ENCODE data around the gene GNAO1.
"Not testable (repeated sequence)": the region's sequence is repeated elsewhere in the genome, so short reads cannot be mapped to it uniquely, and the experiment has no call there.

Gene GNAO1

DNA sequence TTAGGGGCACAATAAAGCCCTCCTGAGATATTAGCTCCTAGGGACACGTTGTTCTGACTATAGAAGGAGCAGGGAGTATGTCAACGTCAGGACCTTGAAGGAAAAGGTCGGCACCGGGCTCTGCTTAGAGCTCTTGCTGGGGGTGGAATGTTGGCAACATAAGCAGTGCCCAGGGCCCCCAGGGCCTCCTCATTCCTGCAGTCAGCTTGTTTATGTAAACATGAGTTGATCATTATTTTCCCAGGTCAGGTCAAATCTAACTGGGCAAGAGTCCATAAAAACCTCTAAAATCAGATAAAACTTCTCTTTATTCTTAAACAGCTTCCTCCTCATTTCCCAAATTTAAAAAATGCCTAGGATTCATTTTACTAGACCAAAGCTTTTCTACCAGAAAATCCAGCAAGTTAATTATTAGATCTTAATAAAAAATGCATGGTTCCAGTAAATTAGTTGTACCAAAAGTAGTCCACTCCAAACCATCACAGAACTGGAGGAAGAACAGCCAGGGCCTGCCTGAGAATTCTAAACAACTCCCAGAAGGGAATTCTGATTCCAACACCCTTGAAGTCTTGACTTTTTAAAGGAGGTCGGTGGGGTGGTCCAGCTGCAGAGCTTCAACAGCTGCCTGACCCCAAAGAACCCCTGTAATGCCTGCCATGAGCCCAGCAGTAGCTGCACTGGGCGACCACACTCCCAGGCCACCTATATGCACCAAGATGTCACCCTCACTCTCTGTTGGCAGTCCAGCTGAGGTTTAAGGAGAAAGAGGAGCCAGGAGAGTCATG is 179.8 kb downstream of the GNAO1 start:
- no peak for DNase-seq

GRCh38 chr16:56371660-56371937 is 180.3 kb downstream of the GNAO1 start:
- no peak for DNase-seq

DNA sequence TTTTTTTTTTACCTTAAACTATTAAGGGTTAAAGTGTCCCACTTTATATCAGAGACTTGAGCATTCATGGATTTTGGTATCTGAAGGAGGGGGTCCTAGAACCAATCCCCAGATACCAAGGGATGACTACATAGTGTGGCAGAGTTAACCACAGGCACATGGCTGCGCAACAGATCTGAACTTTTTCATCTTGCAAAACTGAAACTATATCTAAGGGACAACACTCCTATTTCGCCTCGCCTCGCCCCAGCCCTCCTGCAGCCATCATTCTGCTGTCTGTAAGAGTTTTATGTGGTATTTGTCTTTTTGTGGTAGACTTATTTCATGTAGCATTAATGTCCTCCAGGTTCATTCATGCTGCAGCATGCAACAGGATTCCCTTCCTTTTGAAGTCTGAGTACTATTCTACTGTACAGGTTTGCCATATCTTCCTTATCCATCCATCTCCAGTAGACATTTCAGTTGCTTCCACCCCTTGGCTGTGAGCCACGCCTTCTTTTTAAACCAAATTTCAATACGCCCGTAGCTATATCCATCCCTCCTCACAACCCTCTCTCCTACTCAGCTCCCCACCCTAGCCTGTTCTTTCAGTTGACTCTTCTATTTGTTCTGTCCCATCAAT is 180.8 kb downstream of the GNAO1 start:
- no peak for DNase-seq

- no peak for DNase-seq
Measured at GRCh38 chr16:56373003-56373402, 181.7 kb downstream of the GNAO1 start.

GRCh38 chr16:56375792-56376191 is 184.5 kb downstream of the GNAO1 start:
- DNase-seq: not testable (repeated sequence)

GRCh38 chr16:56379044-56379443 is 187.8 kb downstream of the GNAO1 start:
- DNase-seq: not testable (repeated sequence)

DNA sequence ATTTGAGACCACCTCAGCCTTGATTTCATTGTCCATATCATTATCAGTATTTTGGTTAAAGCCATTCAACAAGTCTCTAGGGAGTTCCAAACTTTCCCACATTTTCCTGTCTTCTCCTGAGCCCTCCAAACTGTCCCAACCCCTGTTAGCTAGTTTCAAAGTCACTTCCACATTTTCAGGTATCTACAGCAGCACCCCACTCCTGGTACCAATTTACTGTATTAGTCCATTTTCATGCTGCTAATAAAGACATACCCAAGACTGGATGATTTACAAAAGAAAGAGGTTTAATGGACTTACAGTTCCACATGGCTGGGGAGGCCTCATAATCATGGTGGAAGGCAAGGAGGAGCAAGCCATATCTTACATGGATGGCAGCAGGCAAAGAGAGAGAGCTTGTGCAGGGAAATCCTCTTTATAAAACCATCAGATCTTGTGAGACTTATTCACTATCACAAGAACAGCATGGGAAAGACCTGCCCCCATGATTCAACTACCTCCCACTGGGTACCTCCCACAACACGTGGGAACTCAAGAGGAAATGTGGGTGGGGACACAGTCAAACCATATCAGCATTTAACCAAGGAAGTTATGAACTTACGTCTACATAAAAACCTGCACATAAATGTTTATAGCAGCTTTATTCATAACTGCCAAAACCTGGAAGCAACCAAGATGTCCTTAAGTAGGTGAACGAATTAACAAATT is 189.6 kb downstream of the GNAO1 start:
- not testable (repeated sequence) for DNase-seq

GRCh38 chr16:56382459-56382858 is 191.2 kb downstream of the GNAO1 start:
- no peak for DNase-seq

DNA sequence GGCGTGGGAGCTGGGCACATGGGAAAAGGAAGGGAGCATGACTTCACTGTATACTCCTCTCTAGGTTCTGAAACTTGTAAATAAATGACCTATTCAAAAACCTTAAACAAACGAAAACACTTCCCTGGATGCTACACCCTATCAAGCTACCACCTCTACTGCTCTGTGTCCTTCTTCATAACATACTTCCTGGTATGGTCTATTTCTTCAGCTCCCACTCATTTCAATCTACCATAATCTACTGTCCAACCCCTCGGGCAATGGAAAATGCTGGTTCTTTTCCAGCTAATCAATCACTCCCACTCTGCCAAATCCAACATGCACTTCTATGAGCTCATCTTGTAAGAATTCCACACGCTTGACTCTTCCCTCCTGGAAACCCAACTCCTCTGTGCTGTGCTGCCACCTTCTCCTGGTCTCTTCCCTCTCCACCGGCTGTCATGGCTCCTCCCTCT is 191.6 kb downstream of the GNAO1 start:
- DNase-seq: no peak

DNA sequence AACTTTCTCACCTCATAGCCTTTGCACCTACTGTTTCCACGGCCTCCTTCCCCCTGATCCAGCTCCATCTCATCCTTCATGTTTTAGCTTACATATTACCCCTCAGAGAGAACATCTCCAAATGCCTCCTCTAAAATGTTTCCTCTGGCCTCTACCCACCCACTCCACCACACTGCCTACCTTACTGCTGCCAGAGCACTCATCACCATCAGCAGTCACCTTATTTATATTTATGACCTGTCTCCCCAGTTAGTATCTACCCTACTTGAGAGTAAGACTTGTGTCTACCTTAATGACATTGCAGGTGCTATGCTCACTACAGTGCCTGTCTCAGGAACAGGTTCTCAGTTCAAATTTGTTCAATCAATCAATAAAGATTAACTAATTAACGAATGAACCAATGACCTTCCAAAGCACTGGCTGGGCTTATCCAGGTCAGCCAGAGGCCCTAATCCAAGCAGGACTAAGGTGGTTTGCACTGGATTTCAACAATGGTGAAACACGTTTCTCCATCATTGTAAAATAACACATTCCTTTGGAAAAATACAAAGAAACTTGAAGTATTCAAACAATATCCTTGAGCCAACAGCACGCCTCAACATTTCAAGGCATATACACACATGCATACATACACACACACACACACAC is 192.9 kb downstream of the GNAO1 start:
- DNase-seq: no peak

- no peak for DNase-seq
Measured at GRCh38 chr16:56387396-56387795, 196.1 kb downstream of the GNAO1 start.

GRCh38 chr16:56388209-56388608 is 196.9 kb downstream of the GNAO1 start:
- no peak for DNase-seq

GRCh38 chr16:56389554-56389953 is 198.3 kb downstream of the GNAO1 start:
- DNase-seq: no peak

GRCh38 chr16:56396724-56397123 is 205.4 kb downstream of the GNAO1 start:
- DNase-seq: not testable (repeated sequence)

DNA sequence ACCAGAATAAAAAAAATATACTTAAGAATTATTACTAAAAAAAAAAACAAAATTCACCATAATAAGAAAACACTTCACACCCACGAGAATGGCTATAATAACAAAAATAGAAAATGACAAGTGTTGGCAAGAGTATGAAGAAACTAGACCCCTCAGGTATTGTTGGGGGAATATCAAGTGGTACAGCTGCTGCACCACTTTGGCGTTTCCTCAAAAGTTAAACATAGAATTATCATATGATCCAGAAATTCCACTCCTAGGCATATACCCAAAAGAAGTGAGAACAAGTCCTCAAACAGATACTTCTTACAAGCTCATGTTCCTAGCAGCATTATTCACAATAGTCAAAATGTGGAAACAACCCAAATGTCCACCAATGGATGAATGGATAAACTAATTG is 207.8 kb downstream of the GNAO1 start:
- DNase-seq: no peak

GRCh38 chr16:56399486-56399885 is 208.2 kb downstream of the GNAO1 start:
- no peak for DNase-seq

DNA sequence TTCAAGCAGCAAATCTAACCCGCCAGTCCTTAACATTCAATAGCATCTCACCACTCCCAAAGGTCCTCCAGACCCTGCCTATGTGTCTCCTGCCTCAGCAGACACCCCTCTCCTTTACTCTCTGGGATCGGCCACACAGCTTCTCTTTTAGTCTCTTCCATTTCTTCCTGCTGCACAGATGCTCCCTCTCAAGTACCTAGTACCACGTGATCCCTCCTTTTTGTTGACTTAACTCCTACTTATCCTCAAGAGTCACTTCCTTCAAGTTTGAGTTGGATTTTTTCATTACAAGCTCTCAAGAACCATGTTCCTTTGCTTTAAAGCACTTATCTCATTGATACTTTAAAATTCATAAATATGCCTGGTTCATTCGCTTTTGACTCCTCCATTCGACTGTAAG is 209.2 kb downstream of the GNAO1 start:
- DNase-seq: no peak

GRCh38 chr16:56401482-56401881 is 210.2 kb downstream of the GNAO1 start:
- DNase-seq: peak; percentile 14

GRCh38 chr16:56405977-56406672 is 214.8 kb downstream of the GNAO1 start:
- DNase-seq: no peak

Measured in stimulated activated CD4-positive, alpha-beta T cell treated with anti-CD3 and anti-CD28 coated beads, Interleukin-15, amount 100 ng/mL, for 24 hours (primary cell).